ENCODE results near the gene ACMSD.

Gene ACMSD

DNA sequence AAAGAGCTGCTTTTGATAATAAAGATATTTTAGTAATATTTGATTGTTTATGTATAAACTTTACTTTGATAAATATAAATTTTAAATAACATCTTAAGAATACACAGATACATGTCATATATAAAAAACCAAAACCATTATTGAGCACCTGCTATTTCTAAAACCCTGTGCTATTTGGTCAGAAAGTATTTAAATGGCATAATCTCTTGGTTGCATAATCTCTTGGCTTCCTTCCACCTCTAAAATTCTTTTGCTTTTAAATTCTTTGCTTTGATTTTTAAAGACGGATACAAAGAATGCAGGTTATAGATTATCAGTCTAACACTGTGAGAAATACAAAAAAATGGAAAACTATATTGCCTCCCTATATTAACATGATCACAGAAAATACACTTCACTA lies 36.9 kb downstream of the ACMSD start:
- no peak overlapping the region for H3K4me3 ChIP-seq (ENCODE audit: control insufficient read depth, low read depth, low read length)
- DNase-seq (ENCODE audit: low read depth): no peak
- TF ChIP-seq CTCF (IDR thresholded peaks at IDR 0.05; ENCODE audit: control insufficient read depth, insufficient read depth, low read depth, low read length, missing control alignments): no peak

- DNase-seq (ENCODE audit: low read depth): no peak
Measured at GRCh38 chr2:134882773-134883172, 44.4 kb downstream of the ACMSD start.

GRCh38 chr2:134883552-134884293 lies 45.3 kb downstream of the ACMSD start:
- TF ChIP-seq CTCF (IDR thresholded peaks at IDR 0.05; ENCODE audit: control insufficient read depth, insufficient read depth, low read depth, low read length, missing control alignments): no peak
- no peak overlapping the region for H3K4me3 ChIP-seq (ENCODE audit: control insufficient read depth, low read depth, low read length)
- DNase-seq (ENCODE audit: low read depth): no peak

More at GRCh38 chr2:134882773-134883172, 44.4 kb downstream of the ACMSD start:
- no peak overlapping the region for H3K4me3 ChIP-seq (ENCODE audit: control insufficient read depth, low read depth, low read length)
- TF ChIP-seq CTCF (IDR thresholded peaks at IDR 0.05; ENCODE audit: control insufficient read depth, insufficient read depth, low read depth, low read length, missing control alignments): no peak

DNA sequence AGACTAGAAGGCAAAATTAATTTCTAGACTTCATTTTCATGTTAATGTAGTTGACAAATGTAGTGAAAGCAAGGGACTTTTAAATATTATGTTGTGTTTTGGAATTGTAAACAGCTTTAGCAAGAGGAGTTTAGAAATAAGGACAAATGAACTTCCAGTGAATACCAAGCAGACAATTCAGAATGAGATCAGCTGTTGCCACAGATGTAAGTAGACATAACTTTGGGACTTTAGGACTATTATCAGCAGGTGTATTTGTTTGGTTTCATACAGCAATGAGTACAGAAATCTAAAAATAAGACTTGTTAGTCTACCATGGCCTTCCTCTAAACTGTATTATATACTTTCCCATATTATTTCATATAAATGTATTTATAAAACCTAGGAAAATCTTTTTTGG lies 46.0 kb downstream of the ACMSD start:
- H3K4me3 ChIP-seq (ENCODE audit: control insufficient read depth, low read depth, low read length): no peak overlapping the region
- DNase-seq (ENCODE audit: low read depth): no peak
- no peak for TF ChIP-seq CTCF (IDR thresholded peaks at IDR 0.05; ENCODE audit: control insufficient read depth, insufficient read depth, low read depth, low read length, missing control alignments)

- H3K4me3 ChIP-seq (ENCODE audit: control insufficient read depth, low read depth, low read length): no peak overlapping the region
- DNase-seq (ENCODE audit: low read depth): no peak
- TF ChIP-seq CTCF (IDR thresholded peaks at IDR 0.05; ENCODE audit: control insufficient read depth, insufficient read depth, low read depth, low read length, missing control alignments): no peak
Measured at GRCh38 chr2:134892282-134893035, 54.0 kb downstream of the ACMSD start.

DNA sequence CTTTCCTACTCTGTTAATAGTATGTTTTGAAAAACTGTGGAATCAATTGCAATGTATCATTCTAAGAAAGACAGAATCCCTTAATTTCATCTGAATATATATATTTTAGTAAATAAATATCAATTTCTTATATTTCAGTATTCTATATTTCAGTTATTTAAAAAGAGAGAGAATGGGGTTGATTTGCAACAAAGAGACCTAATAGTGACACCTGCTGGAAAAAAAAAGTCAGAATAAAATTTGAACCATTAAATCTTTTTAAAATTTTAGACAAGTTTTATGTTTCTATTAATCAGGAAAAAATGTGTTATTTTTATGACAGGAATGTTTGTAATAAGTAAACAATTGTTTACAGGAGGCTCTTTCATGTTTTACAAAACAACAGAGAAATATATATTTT lies 59.5 kb downstream of the ACMSD start:
- no peak for DNase-seq (ENCODE audit: low read depth)
- peak; percentile 13 for TF ChIP-seq CTCF (IDR thresholded peaks at IDR 0.05; ENCODE audit: control insufficient read depth, insufficient read depth, low read depth, low read length, missing control alignments)
- no peak overlapping the region for H3K4me3 ChIP-seq (ENCODE audit: control insufficient read depth, low read depth, low read length)

Measured in AG09309 (cell line).